Ammon's horn (tissue), 1 donor: ENCODE data around the gene DLG4.

Experiments
- DNase-seq: peaks from one replicate; pipeline ENCODE4 v3.0.0-alpha.2; 2016; ENCODE audit warnings: low spot score

The DLG4 gene

GRCh38 chr17:7156342-7156940 is 63.2 kb downstream of the DLG4 start:
- DNase-seq, result no peak

GRCh38 chr17:7147772-7148171 is 71.9 kb downstream of the DLG4 start:
- no peak for DNase-seq

GRCh38 chr17:7146115-7146514 is 73.5 kb downstream of the DLG4 start:
- DNase-seq, result no peak

DNA sequence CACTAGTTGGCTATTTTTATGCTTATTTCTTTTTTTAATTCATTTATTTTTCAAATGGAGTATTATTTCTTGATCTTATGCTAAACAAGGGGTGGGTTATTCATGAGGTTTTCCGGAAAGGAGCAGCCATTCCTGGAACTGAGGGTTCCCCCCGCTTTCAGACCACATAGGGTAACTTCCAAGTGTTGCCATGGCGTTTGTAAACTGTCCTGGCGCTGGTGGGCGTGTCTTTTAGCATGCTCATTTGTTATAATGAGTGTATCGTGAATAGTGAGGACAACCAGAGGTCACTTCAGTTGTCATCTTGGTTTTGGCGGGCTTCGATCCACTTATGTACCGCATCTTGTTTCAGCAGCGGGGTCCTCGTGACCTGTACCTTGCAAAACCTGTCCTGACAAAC is 75.4 kb downstream of the DLG4 start:
- DNase-seq, result no peak

DNA sequence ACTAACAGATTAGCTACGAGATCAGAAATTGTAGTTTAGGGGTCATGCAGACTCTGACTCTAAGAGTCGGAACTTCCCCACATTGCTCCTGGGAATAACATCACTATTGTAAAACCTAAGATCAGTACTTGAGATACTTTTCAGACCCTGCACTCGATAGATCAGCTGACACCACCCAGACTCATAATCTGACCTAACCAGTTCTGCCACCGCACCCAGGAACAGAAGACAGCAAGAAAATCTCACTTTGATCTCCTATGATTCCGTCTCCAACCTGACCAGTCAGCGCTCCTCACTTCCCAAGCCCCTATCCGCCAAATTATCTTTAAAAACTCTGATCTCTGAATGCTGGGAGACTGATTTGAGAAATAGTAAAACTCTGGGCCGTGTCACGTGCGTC is 77.8 kb downstream of the DLG4 start:
- no peak for DNase-seq

GRCh38 chr17:7139400-7139799 is 80.2 kb downstream of the DLG4 start:
- no peak for DNase-seq

GRCh38 chr17:7138800-7139381 is 80.7 kb downstream of the DLG4 start:
- DNase-seq, result no peak

DNA sequence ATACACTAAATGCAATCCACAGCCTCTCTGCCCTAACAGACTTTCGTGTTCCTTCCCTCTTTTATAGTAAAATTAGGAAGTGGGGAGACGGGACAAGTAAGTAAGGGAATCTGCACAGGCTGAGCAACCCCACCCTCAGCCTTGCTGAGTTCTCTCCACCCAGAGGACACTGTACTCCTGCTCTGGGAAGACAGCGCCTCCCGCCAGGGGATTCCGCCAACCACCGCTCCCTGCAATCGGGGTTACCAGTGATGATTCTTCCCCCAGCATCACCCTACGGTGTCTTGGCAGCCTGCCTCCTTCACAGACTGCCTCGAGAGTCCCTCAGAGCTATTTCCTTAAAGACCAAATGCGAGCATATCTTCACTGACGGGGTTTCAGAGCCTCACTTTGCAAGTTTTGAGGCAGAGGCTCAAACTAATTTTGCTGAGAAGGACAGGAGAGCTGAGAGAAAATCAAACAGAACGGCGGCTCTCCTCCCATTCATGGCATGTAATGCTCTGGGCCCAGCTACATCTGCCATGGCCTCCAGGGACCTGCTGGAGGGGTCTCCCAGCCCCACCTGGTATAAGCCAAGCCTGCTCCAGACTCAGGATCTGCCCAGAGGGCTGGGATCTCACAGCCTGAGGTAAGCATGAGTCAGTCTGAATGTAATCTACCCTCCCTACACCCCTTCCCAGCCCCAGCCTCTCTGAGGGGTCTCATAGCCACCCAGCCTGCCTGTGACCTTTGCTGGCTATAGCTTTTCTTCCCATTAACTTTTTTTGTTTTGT is 82.3 kb downstream of the DLG4 start:
- DNase-seq, result no peak
